RWPE2 (cell line): Measurements from ENCODE around the gene KPTN.
A peak's percentile ranks its signal among the peaks of the same experiment; 100 is the strongest.

ENCODE experiments used
- ATAC-seq: fragments of 200-7000 bp; cut with Tn5 transposase; 3 replicates; pipeline ENCODE4 v1.9.1; 2021; ENCODE audit warnings: low read depth
- DNase-seq: peaks from one replicate; pipeline ENCODE4 v3.0.0-alpha.2; 2020; ENCODE audit warnings: low spot score
- H3K27ac ChIP-seq: fragments of 450-650 bp; 2 replicates; pipeline ENCODE4 v1.5.1; 2017; ENCODE audit warnings: mild to moderate bottlenecking; ENCODE audit not compliant: poor library complexity, severe bottlenecking
- H3K27me3 ChIP-seq: fragments of 250-450 bp; sonication (Bioruptor Pico); 2 replicates; pipeline ENCODE4 v1.5.1; 2021; ENCODE audit warnings: mild to moderate bottlenecking, moderate library complexity; ENCODE audit not compliant: insufficient read depth, poor library complexity, severe bottlenecking
- H3K36me3 ChIP-seq: fragments of 250-450 bp; sonication (Bioruptor Pico); 2 replicates; pipeline ENCODE4 v1.5.1; 2020; ENCODE audit warnings: low read depth, mild to moderate bottlenecking, moderate library complexity
- H3K4me1 ChIP-seq: fragments of 250-450 bp; sonication (Bioruptor Pico); 2 replicates; pipeline ENCODE4 v1.5.1; 2021; ENCODE audit warnings: mild to moderate bottlenecking, moderate library complexity; ENCODE audit not compliant: insufficient read depth, poor library complexity, severe bottlenecking
- H3K4me3 ChIP-seq: fragments of 250-450 bp; sonication (Bioruptor Pico); 2 replicates; pipeline ENCODE4 v1.5.1; 2021; ENCODE audit warnings: mild to moderate bottlenecking, moderate library complexity; ENCODE audit not compliant: severe bottlenecking
- H3K9me3 ChIP-seq: fragments of 250-450 bp; sonication (Bioruptor Pico); 2 replicates; pipeline ENCODE4 v1.5.1; 2021; ENCODE audit warnings: mild to moderate bottlenecking, moderate library complexity; ENCODE audit not compliant: severe bottlenecking
- CTCF ChIP-seq: fragments of 450-650 bp; IDR thresholded peaks from one replicate; pipeline ENCODE4 v1.5.1; 2017; ENCODE audit warnings: mild to moderate bottlenecking, moderate library complexity; ENCODE audit not compliant: poor library complexity, severe bottlenecking

KPTN gene

GRCh38 chr19:47518139-47518538, 34.1 kb upstream of the KPTN start:
- Histone ChIP-seq H3K4me1 (peaks cover 4% of the 10 kb centered on the region), H3K36me3 (no peaks in the 10 kb centered on the region), H3K27ac (no peak overlapping the region), H3K27me3 (no peaks in the 10 kb centered on the region), H3K9me3 (no peaks in the 10 kb centered on the region), H3K4me3 (no peak overlapping the region)
- TF ChIP-seq CTCF, result no peak
- ATAC-seq (no peak), DNase-seq (no peak)

GRCh38 chr19:47514869-47515588, 31.0 kb upstream of the KPTN start, which contains the start of gene NAPA:
NAPA (minus strand) TSS chr19:47515063; CDS start chr19:47514940, 123 bp downstream.
- peak; percentile 100 for DNase-seq
- no peaks in the 10 kb centered on the region for H3K9me3 ChIP-seq
- H3K27ac ChIP-seq, result peak within 1 kb of the TSS; percentile 28
- H3K27me3 ChIP-seq, result no peaks in the 10 kb centered on the region
- H3K36me3 ChIP-seq, result no peaks in the 10 kb centered on the region
- peaks cover 20% of the 10 kb centered on the region for H3K4me1 ChIP-seq
- no peak for TF ChIP-seq CTCF
- peak; percentile 89 for ATAC-seq
- peak within 1 kb of the TSS; percentile 76 for H3K4me3 ChIP-seq

- H3K9me3 ChIP-seq, result no peaks in the 10 kb centered on the region
- peak overlapping the region; percentile 76 for H3K4me3 ChIP-seq
- peaks cover 27% of the 10 kb centered on the region for H3K4me1 ChIP-seq
- ATAC-seq, result no peak; the same call in 2 of the 3 replicates
- TF ChIP-seq CTCF, result no peak
- peak overlapping the region; percentile 28 for H3K27ac ChIP-seq
- H3K36me3 ChIP-seq, result no peaks in the 10 kb centered on the region
- H3K27me3 ChIP-seq, result no peaks in the 10 kb centered on the region
- DNase-seq, result no peak
Observed at GRCh38 chr19:47514151-47514868, 30.3 kb upstream of the KPTN start.

GRCh38 chr19:47512948-47513319, 28.9 kb upstream of the KPTN start:
- peak overlapping the region; percentile 70 for H3K27ac ChIP-seq
- peaks cover 28% of the 10 kb centered on the region for H3K4me1 ChIP-seq
- H3K27me3 ChIP-seq, result no peaks in the 10 kb centered on the region
- no peak for DNase-seq
- H3K4me3 ChIP-seq, result peak overlapping the region; percentile 7
- TF ChIP-seq CTCF, result no peak
- peaks cover 4% of the 10 kb centered on the region; the same call in 1 of the 2 replicates for H3K36me3 ChIP-seq
- no peaks in the 10 kb centered on the region for H3K9me3 ChIP-seq
- no peak for ATAC-seq
